Endothelial cell of umbilical vein (primary cell): ENCODE results near the gene WDR26. TPM values are rescaled to one million over a fixed set of nuclear protein-coding genes. Genes with fewer than 3 reads are reported as not detected.

Experiments
- BruUV-seq: library from RNA; stranded (reverse); fragments of 400-500 nt; replicated peaks from 2 replicates; lab custom pipeline; 2021; lab: Mats Ljungman, UMichigan
- CTCF ChIA-PET: fragments of 300-600, 350-600 bp; sonication (Branson Sonifier 250); formaldehyde crosslinking; loops from one replicate; lab custom pipeline; 2021; ENCODE audit warnings: antibody characterized with exemption, inconsistent platforms; lab: Charles Lee
- POLR2A ChIA-PET: fragments of 300-600, 350-600 bp; sonication (Branson Sonifier 250); formaldehyde crosslinking; loops from one replicate; lab custom pipeline; 2021; ENCODE audit warnings: antibody characterized with exemption, inconsistent platforms; lab: Charles Lee
- DNase-seq: peaks from one replicate; pipeline ENCODE4 v3.0.0-alpha.2; 2011; ENCODE audit warnings: low read depth, low spot score
- FAIRE-seq: peaks from 2 replicates; lab custom pipeline; 2011; peaks lifted over from hg19 to GRCh38; lab: Jason Lieb, UNC
- H2AFZ ChIP-seq: 2 replicates; pipeline ENCODE4 v1.6.0; 2012; ENCODE audit warnings: low read depth, low read length, control low read depth, inconsistent platforms
- H3K27ac ChIP-seq: 2 replicates; pipeline ENCODE4 v1.5.1; 2011; ENCODE audit warnings: low read depth, mild to moderate bottlenecking, control low read depth, low read length, moderate library complexity; ENCODE audit not compliant: insufficient read depth
- H3K27me3 ChIP-seq, 2 experiments: 2 replicates each; pipeline versions ENCODE4 v1.6.0 to v1.6.1; 2011; ENCODE audit warnings: low read length in 2 of 2, mixed read lengths in 1 of 2; ENCODE audit not compliant: control insufficient read depth in 2 of 2, insufficient read depth in 2 of 2
- H3K36me3 ChIP-seq, 2 experiments: 2 replicates in 1 of 2; 3 replicates in 1 of 2; pipeline ENCODE4 v1.5.1; 2011; ENCODE audit warnings: low read length in 2 of 2, mild to moderate bottlenecking in 1 of 2, moderate library complexity in 1 of 2; ENCODE audit not compliant: control insufficient read depth in 2 of 2, insufficient read depth in 2 of 2; ENCODE audit errors: extremely low read depth in 1 of 2
- H3K4me1 ChIP-seq: 3 replicates; pipeline ENCODE4 v1.5.1; 2011; ENCODE audit warnings: mild to moderate bottlenecking, low read length; ENCODE audit not compliant: control insufficient read depth, insufficient read depth; ENCODE audit errors: extremely low read depth
- H3K4me2 ChIP-seq: 2 replicates; pipeline ENCODE4 v1.6.1; 2011; ENCODE audit warnings: low read length, control low read depth, mixed read lengths; ENCODE audit not compliant: insufficient read depth
- H3K4me3 ChIP-seq, 3 experiments: fragments of 200-600 bp in 1 of 3; sonication (generic), shearing (Covaris generic) in 1 of 3; replicated peaks in 1 of 3; 2 replicates each; pipeline ENCODE4 v1.5.1; 2011 to 2016; ENCODE audit warnings: control low read depth in 3 of 3, low read length in 3 of 3, mild to moderate bottlenecking in 2 of 3, inconsistent platforms in 1 of 3, low read depth in 1 of 3, moderate library complexity in 1 of 3; ENCODE audit not compliant: insufficient read depth in 1 of 3
- H3K79me2 ChIP-seq: 2 replicates; pipeline ENCODE4 v1.6.0; 2012; ENCODE audit warnings: low read length, inconsistent platforms; ENCODE audit not compliant: control insufficient read depth, insufficient read depth
- H3K9ac ChIP-seq: replicated peaks from 2 replicates; pipeline ENCODE3; 2011; ENCODE audit warnings: low read length, control low read depth; ENCODE audit not compliant: insufficient read depth; ENCODE audit errors: extremely low read depth
- H3K9me1 ChIP-seq: replicated peaks from 3 replicates; pipeline ENCODE4 v1.6.0; 2011; ENCODE audit warnings: mild to moderate bottlenecking, low read length; ENCODE audit not compliant: control insufficient read depth, insufficient read depth; ENCODE audit errors: extremely low read depth
- H3K9me3 ChIP-seq: replicated peaks from 2 replicates; pipeline ENCODE4 v1.5.1; 2012; ENCODE audit warnings: low read length, inconsistent platforms; ENCODE audit not compliant: control insufficient read depth, insufficient read depth
- H4K20me1 ChIP-seq: replicated peaks from 2 replicates; pipeline ENCODE3; 2011; ENCODE audit warnings: mild to moderate bottlenecking, low read length; ENCODE audit not compliant: control insufficient read depth, insufficient read depth; ENCODE audit errors: extremely low read depth
- CTCF ChIP-seq, 2 donors: IDR thresholded peaks; 1 replicate in 1 of 2; 2 replicates in 1 of 2; pipeline ENCODE4 v1.5.1; 2011; ENCODE audit warnings: low read length in 2 of 2, mild to moderate bottlenecking in 2 of 2, moderate library complexity in 2 of 2, control low read depth in 1 of 2, inconsistent platforms in 1 of 2, low read depth in 1 of 2; ENCODE audit not compliant: insufficient read depth in 1 of 2; ENCODE audit errors: extremely low read depth in 1 of 2
- EZH2 ChIP-seq: IDR thresholded peaks from 2 replicates; pipeline ENCODE4 v1.6.1; 2012; ENCODE audit warnings: borderline replicate concordance, low read depth, mild to moderate bottlenecking, moderate library complexity, low read length, inconsistent platforms; ENCODE audit not compliant: severe bottlenecking
- GATA2 ChIP-seq: IDR thresholded peaks from 2 replicates; pipeline ENCODE4 v1.7.0; 2011; ENCODE audit warnings: low read depth, mild to moderate bottlenecking, moderate library complexity, mixed read lengths, low read length; ENCODE audit not compliant: insufficient read length, insufficient read depth
- POLR2A ChIP-seq: IDR thresholded peaks from 2 replicates; pipeline ENCODE4 v1.6.1; 2012; ENCODE audit warnings: low read depth, mild to moderate bottlenecking, control low read depth, low read length
- POLR2AphosphoS5 ChIP-seq: IDR thresholded peaks from 2 replicates; pipeline ENCODE4 v1.6.1; 2012; ENCODE audit warnings: low read depth, mild to moderate bottlenecking, control low read depth, low read length, moderate library complexity; ENCODE audit not compliant: insufficient read depth
- dilution Hi-C: fragments of 300-500 bp; cut with MboI; formaldehyde crosslinking; loops from one replicate; pipeline ENCODE4 v1.15.0; 2019; ENCODE audit warnings: low sequenced_read_pairs; ENCODE audit not compliant: extremely low pct_ligation_motif_present
- intact Hi-C: fragments of 100-400 bp; cut with micrococcal nuclease; formaldehyde crosslinking; loops from one replicate; pipeline ENCODE4 v1.10.0; 2022
- polyA plus RNA-seq, 4 experiments: library from polyadenylated mRNA; depleted of rRNA in 3 of 4; stranded (reverse) in 3 of 4; unstranded in 1 of 4; fragments of >200 nt; gene quantifications; 2 replicates each; pipeline versions ENCODE4 v1.2.1 to v1.2.3, GENCODE V29; 2011 to 2012; ENCODE audit warnings: missing spikeins in 1 of 4
- total RNA-seq: library from RNA; stranded (reverse); gene quantifications from 2 replicates; pipeline ENCODE4 v1.2.3, GENCODE V29; 2021
- TF ChIP-seq, protein P1 (sequence below): IDR thresholded peaks from 2 replicates; pipeline ENCODE4 v1.6.1; 2011; ENCODE audit not compliant: insufficient read depth, insufficient read length

Gene WDR26
- total and polyA plus RNA-seq, 2 donors (not counting 3 experiments of a cell fraction or from before 2014, with no cell fraction given): 26.7 to 92.4 TPM

GRCh38 chr1:224432146-224432545 lies 2.5 kb downstream of the WDR26 start:
- H3K9me3 ChIP-seq: no peaks in the 10 kb centered on the region
- H3K9ac ChIP-seq: peak overlapping the region; percentile 61
- POLR2A ChIA-PET: interaction anchor here (1.5 kb wide), 2 partner anchors 25 to 66 kb away, joined by 4 to 6 read pairs; no protein-coding TSS in a partner anchor
- H3K9me1 ChIP-seq: no peaks in the 10 kb centered on the region
- CTCF ChIA-PET: interaction anchor here (0.5 to 7.4 kb wide), 5 partner anchors 16 to 693 kb away, joined by 3 to 92 read pairs (median 5); no protein-coding TSS in a partner anchor
- H2AFZ ChIP-seq: no peak overlapping the region
- TSS peak; percentile 20 for BruUV-seq
- H3K36me3 ChIP-seq: peaks cover 0 to 8% of the 10 kb centered on the region in 2 experiments
- intact Hi-C loops (loop anchor here (2.0 to 5.0 kb wide), 3 partner anchors 25 to 725 kb away; partner anchors contain the start of gene CNIH4), dilution Hi-C loops (no loop called here)
- FAIRE-seq (no peak), DNase-seq (peak; percentile 44)
- no peaks in the 10 kb centered on the region for H3K27me3 ChIP-seq
- peak overlapping the region; percentile 22 for H3K27ac ChIP-seq
- no peak for TF ChIP-seq GATA2
- TF ChIP-seq, protein P1, sequence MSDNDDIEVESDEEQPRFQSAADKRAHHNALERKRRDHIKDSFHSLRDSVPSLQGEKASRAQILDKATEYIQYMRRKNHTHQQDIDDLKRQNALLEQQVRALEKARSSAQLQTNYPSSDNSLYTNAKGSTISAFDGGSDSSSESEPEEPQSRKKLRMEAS: no peak
- H3K4me3 ChIP-seq: peak overlapping the region; percentile 24 to 100 (median 88)
- H3K79me2 ChIP-seq: peaks cover 60% of the 10 kb centered on the region
- H3K4me2 ChIP-seq: peak overlapping the region; percentile 97
- peaks cover 3% of the 10 kb centered on the region for H4K20me1 ChIP-seq
- H3K4me1 ChIP-seq: peaks cover 51% of the 10 kb centered on the region

- intact Hi-C loops: loop anchor here (2.0 to 5.0 kb wide), 3 partner anchors 25 to 724 kb away; partner anchors contain the start of gene CNIH4
- H3K9me1 ChIP-seq: no peaks in the 10 kb centered on the region
- CTCF ChIA-PET: interaction anchor here (1.1 to 7.4 kb wide), 4 partner anchors 17 to 491 kb away, joined by 3 to 92 read pairs (median 8); no protein-coding TSS in a partner anchor
- peak overlapping the region; percentile 63 for H3K27ac ChIP-seq
- peak overlapping the region; percentile 61 for H3K9ac ChIP-seq
- H3K4me3 ChIP-seq: peak overlapping the region; percentile 24 to 100 (median 88)
- peaks cover 0 to 8% of the 10 kb centered on the region in 2 experiments for H3K36me3 ChIP-seq
- DNase-seq: peak; percentile 23
- peaks cover 3% of the 10 kb centered on the region for H4K20me1 ChIP-seq
- H3K9me3 ChIP-seq: no peaks in the 10 kb centered on the region
- no peak for TF ChIP-seq EZH2
- TF ChIP-seq, protein P1: no peak
- TF ChIP-seq POLR2A: no peak
- no peak for TF ChIP-seq POLR2AphosphoS5
- TF ChIP-seq GATA2: no peak
- TF ChIP-seq CTCF (IDR thresholded peaks at IDR 0.05; ENCODE audit: extremely low read depth in 1 of 2, insufficient read depth in 1 of 2, low read depth in 1 of 2, low read length in 2 of 2): no peak
- BruUV-seq: no TSS peak
- peak overlapping the region; percentile 97 for H3K4me2 ChIP-seq
- H3K27me3 ChIP-seq: no peaks in the 10 kb centered on the region
- POLR2A ChIA-PET: interaction anchor here (0.6 to 1.5 kb wide), 5 partner anchors 9 to 1746 kb away, joined by 3 to 11 read pairs (median 4); no protein-coding TSS in a partner anchor
- H2AFZ ChIP-seq: no peak overlapping the region
- H3K79me2 ChIP-seq: peaks cover 60% of the 10 kb centered on the region
- dilution Hi-C loops: no loop called here
- FAIRE-seq: no peak
- peaks cover 54% of the 10 kb centered on the region for H3K4me1 ChIP-seq
Measured at GRCh38 chr1:224431726-224432125, 2.9 kb downstream of the WDR26 start.
